Measurements from ENCODE around the gene PGBD5. TPM values are rescaled to one million over a fixed set of nuclear protein-coding genes. Genes with fewer than 3 reads are reported as not detected.
A peak's percentile ranks its signal among the peaks of the same experiment; 100 is the strongest.

The PGBD5 gene
- polyA plus RNA-seq, 3 donors = 0.44 TPM; not detected in 2

DNA sequence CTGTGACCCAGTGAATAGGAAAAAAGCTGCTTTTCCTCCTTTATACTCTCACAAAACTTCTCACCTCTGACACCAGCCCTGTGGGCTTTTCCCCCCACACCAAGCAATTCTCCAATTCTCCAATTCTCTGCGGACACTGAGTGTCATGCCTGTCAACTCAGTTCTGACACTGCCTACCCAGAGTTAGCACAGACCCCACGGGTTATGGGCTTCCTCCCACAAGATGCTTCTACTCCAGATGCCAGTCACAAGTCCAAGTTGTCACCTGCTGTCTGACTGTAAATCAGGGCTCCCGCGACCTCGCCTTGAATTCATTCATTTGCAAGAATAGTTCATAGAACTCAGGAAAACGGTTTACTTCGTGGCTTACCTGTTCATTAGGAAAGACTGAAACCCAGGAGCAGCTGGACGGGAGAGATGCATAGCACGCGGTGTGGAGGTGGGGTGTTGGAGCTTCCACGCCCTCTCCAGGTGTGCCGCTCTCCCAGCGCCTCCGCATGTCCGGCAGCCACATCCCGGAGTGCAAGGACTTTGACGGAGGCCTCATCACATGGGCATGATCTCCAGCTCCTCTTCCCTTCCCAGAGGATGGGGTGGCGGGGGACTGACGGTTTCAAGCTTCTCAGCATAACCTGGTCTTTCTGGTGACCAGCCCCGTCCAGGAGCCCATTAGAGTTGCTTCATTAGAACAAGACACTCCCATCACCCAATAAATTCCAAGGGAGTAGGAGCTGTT, 154.7 kb downstream of the PGBD5 start:
- no peak for TF ChIP-seq CTCF (IDR thresholded peaks at IDR 0.05)
- Histone ChIP-seq H2AFZ (ENCODE audit: insufficient read depth, low read depth, low read length, poor library complexity, severe bottlenecking) (no peak overlapping the region), H3K27me3 (ENCODE audit: control insufficient read depth in 2 of 2, insufficient read depth in 2 of 2, low read length in 2 of 2) (no peaks in the 10 kb centered on the region), H3K27ac (ENCODE audit: low read depth in 1 of 2, low read length in 2 of 2) (peak overlapping the region in 1 of 2 donors; percentile 14), H3K9me3 (replicated peaks in 1 of 2; ENCODE audit: control insufficient read depth in 1 of 2, insufficient read depth in 1 of 2, low read length in 2 of 2) (no peaks in the 10 kb centered on the region), H3K4me3 (replicated peaks in 1 of 3; ENCODE audit: low read depth in 2 of 3, low read length in 3 of 3) (no peak overlapping the region), H4K20me1 (ENCODE audit: insufficient read depth, low read length) (no peaks in the 10 kb centered on the region), H3K36me3 (replicated peaks in 1 of 2; ENCODE audit: control insufficient read depth in 1 of 2, insufficient read depth in 2 of 2, low read length in 2 of 2) (peaks cover 42 to 86% of the 10 kb centered on the region in 2 donors), H3K4me1 (ENCODE audit: control insufficient read depth in 1 of 2, insufficient read depth in 2 of 2, low read length in 2 of 2) (peaks cover 0 to 4% of the 10 kb centered on the region in 2 donors), H3K9ac (ENCODE audit: insufficient read depth, low read length, poor library complexity, severe bottlenecking) (no peak overlapping the region), H3K4me2 (replicated peaks; ENCODE audit: extremely low read depth, low read length, poor library complexity, severe bottlenecking) (no peak overlapping the region), H3K79me2 (ENCODE audit: insufficient read depth, low read length) (no peaks in the 10 kb centered on the region)
- Mint-ChIP-seq H3K4me1 (peaks cover 10% of the 10 kb centered on the region), H3K27ac (peak overlapping the region in 2 of 7 donors; percentile 3 to 26), H3K4me3 (no peak overlapping the region), H3K9me3 (no peaks in the 10 kb centered on the region), H3K36me3 (peaks cover 46 to 68% of the 10 kb centered on the region in 2 donors), H3K27me3 (ENCODE audit: low read depth in 3 of 3) (peaks cover 0 to 1% (median under 1%) of the 10 kb centered on the region in 3 donors)
- no peak for DNase-seq
- intact Hi-C loops (cut with micrococcal nuclease) = no loop called here
- WGBS (ENCODE audit: insufficient coverage) = 72% methylated on average over 17 of the region's 20 CpGs

DNA sequence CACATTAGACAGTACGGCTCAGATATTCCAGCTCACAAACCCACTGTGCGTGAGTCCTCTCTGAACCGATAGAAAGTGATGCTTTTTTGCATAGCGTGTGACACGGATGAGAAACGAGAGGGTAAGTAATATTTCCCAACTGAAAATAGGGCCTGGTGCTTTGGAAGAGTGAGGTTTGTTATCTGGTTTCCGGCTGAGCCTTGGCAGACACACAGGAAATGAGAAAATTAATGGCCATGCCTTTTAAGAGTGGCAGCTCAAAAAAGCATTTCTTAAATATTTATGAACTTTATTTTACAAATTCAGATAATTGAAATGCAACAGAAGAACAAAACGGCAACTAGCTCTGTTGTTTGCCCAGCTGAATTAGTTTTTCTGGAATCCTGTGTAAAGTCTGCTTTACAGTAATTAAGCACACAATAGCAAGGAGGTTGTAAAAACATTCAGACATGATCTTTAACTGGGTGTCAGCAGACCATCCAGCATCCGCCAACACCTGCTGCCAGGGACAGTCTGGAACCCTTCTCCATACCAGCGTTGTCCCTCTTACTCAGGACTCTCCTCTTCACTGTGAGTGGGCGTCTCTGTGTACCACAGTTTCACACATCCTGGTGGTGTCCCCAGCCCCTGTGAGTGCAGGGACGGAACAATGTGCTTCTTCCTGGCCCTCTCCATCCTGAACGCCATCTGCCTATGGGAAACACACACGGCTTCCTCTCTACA, 155.4 kb downstream of the PGBD5 start:
- no peak overlapping the region for H3K9ac ChIP-seq (ENCODE audit: insufficient read depth, low read length, poor library complexity, severe bottlenecking)
- no peak overlapping the region for H3K4me3 ChIP-seq (replicated peaks in 1 of 3; ENCODE audit: low read depth in 2 of 3, low read length in 3 of 3)
- WGBS (ENCODE audit: insufficient coverage) = 27% methylated on average over 6 of the region's 14 CpGs
- H3K4me2 ChIP-seq (replicated peaks; ENCODE audit: extremely low read depth, low read length, poor library complexity, severe bottlenecking) = no peak overlapping the region
- H3K4me1 Mint-ChIP-seq = peaks cover 10% of the 10 kb centered on the region
- H3K27ac Mint-ChIP-seq = peak overlapping the region in 3 of 7 donors; percentile 21 to 32 (median 24)
- no peaks in the 10 kb centered on the region for H4K20me1 ChIP-seq (ENCODE audit: insufficient read depth, low read length)
- H3K27ac ChIP-seq (ENCODE audit: low read depth in 1 of 2, low read length in 2 of 2) = peak overlapping the region in 1 of 2 donors; percentile 14
- no peaks in the 10 kb centered on the region for H3K27me3 ChIP-seq (ENCODE audit: control insufficient read depth in 2 of 2, insufficient read depth in 2 of 2, low read length in 2 of 2)
- no peaks in the 10 kb centered on the region for H3K9me3 ChIP-seq (replicated peaks in 1 of 2; ENCODE audit: control insufficient read depth in 1 of 2, insufficient read depth in 1 of 2, low read length in 2 of 2)
- DNase-seq = no peak
- H2AFZ ChIP-seq (ENCODE audit: insufficient read depth, low read depth, low read length, poor library complexity, severe bottlenecking) = no peak overlapping the region
- TF ChIP-seq CTCF (IDR thresholded peaks at IDR 0.05) = no peak
- no peaks in the 10 kb centered on the region for H3K79me2 ChIP-seq (ENCODE audit: insufficient read depth, low read length)
- no peak overlapping the region for H3K4me3 Mint-ChIP-seq
- H3K4me1 ChIP-seq (ENCODE audit: control insufficient read depth in 1 of 2, insufficient read depth in 2 of 2, low read length in 2 of 2) = peaks cover 0 to 4% of the 10 kb centered on the region in 2 donors
- peaks cover 0 to 1% (median 0%) of the 10 kb centered on the region in 3 donors for H3K27me3 Mint-ChIP-seq (ENCODE audit: low read depth in 3 of 3)
- intact Hi-C loops (cut with micrococcal nuclease) = no loop called here
- H3K36me3 Mint-ChIP-seq = peaks cover 45 to 69% of the 10 kb centered on the region in 2 donors
- no peaks in the 10 kb centered on the region for H3K9me3 Mint-ChIP-seq
- H3K36me3 ChIP-seq (replicated peaks in 1 of 2; ENCODE audit: control insufficient read depth in 1 of 2, insufficient read depth in 2 of 2, low read length in 2 of 2) = peaks cover 44 to 86% of the 10 kb centered on the region in 2 donors

All from CD14-positive monocyte (primary cell).